GM21717 (cell line): ENCODE measurements around the gene SLC25A47.
"Not testable (repeated sequence)": the region's sequence is repeated elsewhere in the genome, so short reads cannot be mapped to it uniquely, and the experiment has no call there.

Source experiments
- ATAC-seq: cut with Tn5 transposase; IDR thresholded peaks from one replicate; pipeline ENCODE4 v1.9.1; 2021; ENCODE audit warnings: mild to moderate bottlenecking, moderate library complexity; ENCODE audit not compliant: unreplicated experiment

The SLC25A47 gene

DNA sequence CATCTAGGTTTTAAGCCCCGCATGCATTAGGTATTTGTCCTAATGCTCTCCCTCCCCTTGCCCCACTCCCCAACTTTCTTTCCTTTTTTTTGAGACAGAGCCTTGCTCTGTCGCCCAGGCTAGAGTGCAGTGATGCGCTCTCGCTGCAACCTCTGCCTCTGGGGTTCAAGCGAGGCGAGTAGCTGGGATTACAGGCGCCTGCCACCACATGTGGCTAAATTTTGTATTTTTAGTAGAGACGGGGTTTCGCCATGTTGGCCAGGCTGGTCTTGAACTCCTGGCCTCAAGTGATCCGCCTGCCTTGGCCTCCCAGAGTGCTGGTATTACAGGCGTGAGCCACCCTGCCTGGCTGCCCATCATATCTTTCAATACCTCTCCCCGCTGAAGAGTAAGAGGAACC, 19.7 kb downstream of the SLC25A47 start:
- not testable (repeated sequence) for ATAC-seq

DNA sequence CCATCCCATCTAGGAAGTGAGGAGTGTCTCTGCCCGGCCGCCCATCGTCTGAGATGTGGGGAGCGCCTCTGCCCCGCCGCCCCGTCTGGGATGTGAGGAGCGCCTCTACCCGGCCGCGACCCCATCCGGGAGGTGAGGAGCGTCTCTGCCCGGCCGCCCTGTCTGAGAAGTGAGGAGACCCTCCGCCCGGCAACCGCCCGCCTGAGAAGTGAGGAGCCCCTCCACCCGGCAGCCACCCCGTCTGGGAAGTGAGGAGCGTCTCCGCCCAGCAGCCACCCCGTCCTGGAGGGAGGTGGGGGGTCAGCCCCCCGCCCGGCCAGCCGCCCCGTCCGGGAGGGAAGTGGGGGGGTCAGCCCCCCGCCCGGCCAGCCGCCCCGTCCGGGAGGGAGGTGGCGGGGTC, 21.5 kb downstream of the SLC25A47 start:
- ATAC-seq: not testable (repeated sequence)

DNA sequence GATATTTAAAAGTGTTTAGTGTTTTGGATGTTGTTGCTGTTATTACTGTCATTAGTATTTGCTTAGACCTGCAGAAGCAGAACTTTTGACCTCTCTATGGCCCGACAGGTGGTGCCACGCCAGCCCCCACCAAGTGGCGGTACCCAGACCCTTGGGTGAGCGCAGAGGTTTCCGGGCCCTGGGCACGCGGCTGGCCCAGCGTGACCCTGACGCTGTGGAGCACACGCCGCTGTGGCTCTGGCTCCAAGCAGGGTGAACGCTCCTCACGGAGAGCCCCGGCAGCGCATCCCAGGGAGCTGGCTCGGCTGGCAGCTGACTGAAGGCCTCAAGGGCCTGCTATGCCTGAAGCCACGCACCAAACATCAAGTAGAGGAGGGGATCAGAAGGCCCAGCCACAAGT, 22.6 kb downstream of the SLC25A47 start:
- ATAC-seq: no peak

DNA sequence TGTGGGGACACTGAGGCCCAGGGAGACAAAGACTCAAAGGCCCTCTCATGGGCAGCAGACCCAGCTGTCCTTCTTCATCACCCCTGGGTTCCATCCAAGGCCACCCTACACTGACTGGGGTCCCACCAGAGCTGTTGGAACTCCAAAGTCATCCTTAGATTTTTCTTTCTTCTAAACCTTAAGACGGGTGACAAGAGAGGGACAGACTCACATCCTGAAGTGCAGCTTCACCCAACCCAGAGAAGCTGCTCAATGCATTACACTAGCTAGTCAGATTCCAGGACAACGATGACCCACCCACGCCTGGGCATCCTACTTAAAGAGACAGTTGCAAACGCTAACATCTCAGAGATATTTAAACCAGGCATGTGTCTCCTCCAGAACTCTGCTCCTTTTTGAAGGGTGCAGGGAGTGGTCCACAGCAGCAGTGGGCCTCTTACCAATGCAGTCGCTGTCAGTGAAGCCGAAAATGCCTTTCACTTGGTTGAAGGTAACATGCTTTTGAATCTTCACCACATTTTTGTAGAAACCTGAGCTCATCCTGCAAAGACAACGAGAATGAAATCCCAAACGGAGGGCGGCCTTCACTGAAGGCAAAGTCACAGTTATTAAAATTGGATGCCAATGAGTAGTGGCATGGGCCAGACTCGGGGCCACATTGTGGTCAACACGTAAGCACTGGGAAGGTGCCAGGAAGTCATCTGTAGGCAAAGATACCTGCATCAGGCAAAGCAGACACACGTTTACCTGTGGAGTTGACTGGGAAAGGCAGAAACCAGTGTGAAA, 23.4 kb downstream of the SLC25A47 start:
- ATAC-seq: no peak

DNA sequence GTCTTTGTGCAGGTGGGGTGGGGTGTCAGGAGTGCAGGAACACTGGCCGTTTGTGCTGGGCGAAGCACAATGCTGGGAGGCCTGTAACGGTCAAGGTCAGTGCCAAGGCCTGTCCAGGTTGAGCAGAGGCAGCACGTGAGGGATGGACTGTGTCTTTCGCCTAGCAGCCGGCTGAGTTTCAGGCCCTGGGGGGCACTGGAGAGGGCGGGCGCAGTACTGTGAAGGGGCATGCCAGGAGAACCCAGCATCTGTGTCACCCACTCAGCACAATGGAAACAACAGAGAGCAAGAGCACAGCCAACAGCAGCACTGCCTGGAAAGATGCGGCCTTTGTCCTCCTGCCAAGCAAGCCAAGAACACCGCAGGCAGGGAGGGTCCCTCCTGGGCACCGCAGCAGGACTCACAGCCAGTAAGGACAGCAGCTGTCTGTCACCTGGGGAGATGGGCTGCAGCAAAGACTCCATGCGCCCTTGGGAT, 25.2 kb downstream of the SLC25A47 start:
- ATAC-seq: no peak

DNA sequence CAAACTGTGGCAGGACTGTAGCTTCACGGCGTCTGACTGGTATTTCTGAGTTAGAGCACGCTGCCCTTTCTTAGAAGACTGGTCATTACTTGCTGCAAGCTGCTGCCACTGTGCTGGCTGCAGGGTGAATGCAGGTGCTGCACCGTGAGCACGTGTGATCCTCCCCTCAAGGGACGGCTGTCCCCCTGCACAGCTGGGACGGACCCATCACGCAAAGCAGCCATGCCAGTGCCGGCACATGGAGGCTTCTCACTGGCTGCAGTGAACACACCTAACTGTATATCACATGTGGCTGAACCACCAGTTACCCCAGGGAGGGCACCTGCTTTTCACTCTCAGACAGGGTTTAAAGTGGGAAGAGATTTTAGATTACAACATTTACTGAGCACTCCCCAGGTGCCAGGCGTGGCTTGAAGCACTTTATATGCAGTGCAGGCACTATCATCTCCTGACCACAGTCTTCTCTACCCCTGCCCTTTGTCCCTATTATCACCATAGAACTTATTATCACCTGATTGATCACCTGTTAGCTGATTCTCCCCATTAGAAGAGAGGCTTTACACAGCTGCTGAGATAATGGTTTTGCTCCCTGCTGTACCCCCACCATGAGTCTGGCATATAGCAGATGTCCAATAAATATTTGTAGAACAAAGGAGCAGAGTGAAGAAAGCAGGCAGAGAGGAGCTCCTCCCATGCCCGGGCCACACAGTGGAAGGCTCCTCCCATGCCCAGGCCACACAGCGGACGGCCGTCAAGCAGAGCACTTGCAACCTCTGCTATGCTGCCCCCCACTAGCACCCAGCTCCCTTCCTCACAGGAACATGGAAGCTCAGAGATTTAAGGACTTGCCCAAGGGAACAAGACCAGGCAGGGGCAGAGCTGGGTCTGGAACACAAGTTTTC, 25.9 kb downstream of the SLC25A47 start:
- ATAC-seq: no peak

DNA sequence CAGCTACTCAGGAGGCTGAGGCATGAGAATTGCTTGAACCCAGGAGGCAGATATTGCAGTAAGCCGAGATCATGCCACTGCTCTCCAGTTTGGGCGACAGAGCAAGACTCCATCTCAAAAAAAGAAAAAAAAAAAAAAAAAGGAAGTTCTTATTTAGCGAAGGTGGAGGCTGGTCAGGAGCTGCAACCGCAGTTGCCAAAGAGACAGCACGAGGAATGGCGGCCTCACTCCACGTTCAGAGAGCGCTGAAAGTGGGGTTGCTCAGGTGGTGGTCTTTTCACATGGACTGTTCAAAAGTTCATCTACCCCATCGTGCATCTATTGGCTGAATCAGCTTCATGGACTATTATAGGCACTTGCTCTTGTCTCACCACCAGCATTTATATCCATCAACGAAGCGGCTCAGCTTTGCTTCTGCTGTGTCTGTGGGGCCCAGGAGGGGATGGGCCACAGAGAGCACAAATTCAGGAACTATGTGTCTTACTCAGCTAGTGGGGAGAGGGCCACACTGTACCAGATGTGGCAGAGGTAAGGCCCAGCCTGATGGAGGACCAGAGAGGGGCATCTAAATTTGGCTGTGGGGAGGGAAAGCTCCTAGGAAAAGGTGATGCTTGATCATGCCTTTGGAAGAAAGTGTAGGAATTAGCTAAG, 27.3 kb downstream of the SLC25A47 start:
- no peak for ATAC-seq

DNA sequence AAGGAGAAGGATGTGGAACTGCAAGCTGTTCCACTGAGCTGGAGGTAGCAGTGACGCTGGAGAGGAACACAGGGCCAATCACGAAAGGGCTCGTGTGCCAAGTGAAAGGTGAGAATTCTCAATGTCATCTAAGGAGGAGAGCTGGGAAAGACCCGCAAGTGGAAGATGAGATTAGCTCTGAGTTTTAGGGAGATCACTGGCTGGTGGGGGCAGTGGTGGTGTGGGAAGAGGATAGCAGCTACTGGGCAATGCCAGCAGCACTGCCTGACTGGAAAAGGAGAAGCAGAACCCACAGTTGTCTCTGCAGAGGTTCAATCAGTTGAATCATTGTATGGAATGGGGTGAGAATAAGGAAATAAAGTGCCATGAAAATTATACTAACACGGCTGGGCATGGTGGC, 27.8 kb downstream of the SLC25A47 start:
- no peak for ATAC-seq

DNA sequence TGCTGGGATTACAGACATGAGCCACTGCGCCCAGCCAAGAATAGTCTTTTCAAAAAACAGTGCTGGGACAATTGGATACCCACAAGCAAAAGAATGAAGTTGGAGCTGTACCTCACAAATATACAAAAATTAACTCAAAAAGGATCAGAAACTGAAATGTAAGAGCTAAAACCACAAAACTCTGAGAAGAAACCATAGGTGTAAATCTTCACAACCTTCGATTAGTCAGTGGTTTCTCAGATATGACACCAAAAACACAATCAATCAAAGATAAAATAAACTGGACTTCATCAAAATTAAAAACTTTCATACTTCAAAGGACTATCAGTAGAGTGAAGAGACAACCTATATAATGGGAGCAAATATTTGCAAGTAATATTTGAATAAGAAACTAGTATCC, 35.3 kb downstream of the SLC25A47 start:
- ATAC-seq: no peak

DNA sequence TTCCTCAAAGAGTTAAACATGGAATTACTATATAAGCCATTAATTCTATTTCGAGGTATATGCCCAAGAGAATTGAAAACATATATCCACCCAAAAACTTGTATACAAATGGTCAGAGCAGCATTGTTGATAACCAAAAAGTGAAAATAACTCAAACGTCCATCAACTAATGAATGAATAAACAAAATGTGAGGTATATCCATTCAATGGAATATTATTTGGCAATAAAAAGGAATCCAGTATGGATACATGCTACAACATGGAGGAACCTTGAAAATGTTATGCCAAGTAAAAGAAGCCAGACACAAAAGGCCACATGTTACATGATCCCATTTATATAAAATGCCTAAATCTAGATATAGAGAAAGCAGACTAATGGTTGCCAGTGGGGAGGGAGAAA, 36.0 kb downstream of the SLC25A47 start:
- ATAC-seq: no peak

DNA sequence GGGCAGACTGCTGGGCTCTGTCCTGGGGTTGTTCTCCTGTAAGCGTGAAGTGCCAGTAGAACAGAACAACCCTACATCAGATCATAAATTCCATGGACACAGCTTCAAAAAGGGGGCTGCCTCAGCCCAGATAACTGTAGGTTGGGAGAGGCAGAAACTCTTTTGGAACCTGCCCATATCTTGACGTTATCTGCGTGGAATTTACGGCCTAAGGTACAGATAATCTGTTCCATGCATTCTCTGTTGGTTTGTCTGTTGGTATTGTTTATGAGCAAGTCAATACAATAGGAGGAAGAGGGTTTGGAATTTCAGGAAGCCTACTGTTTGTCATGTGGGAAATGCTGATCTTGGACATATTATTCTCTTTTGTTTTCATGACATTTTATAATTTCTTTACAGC, 36.7 kb downstream of the SLC25A47 start:
- ATAC-seq: no peak

DNA sequence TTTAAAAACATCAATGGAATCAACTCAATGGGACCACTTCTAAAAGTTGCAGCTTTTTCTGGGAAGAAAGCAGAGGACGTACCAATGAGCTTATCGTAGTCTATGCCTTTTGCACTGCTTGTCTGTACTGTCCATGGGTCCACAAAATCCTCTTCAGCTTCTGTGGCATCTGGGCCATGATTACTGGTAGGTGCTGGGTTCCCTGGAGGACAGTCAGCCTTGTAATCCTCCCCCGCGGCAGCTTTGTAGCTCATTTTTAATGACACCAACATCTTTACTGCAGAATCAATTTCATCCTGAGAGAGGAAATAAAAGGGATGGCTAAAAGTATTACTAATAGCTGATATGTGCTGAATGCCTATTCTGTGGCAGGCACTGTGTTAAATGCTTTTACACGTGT, 38.5 kb downstream of the SLC25A47 start:
- ATAC-seq: no peak

DNA sequence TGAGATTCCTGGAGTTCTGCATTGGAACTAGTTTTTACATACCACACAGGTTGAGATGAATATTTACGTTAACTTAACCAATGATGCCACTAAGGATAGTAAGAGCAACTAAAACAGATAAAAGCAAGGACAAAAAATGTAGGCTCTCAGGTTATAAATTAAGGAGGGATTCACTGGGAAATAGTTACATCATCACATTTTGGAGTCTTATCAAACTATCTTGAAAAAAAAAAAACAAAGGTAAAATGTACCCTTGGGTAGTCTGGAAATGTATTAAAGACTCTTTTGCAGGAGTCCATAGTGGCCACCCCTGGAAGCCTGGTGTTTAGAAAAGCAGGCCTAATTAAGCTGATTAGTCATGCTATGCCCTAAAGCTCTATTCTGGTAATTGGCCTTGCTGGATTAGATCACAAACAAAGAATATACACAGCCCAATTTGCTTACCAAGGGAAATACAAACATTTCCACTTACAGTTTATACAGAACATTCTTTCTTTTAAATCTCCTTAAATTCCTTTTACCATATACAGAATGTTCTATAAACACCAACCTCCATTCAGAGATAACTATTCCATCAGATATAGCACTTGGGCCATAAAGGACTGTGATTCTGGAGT, 39.3 kb downstream of the SLC25A47 start:
- ATAC-seq: no peak

DNA sequence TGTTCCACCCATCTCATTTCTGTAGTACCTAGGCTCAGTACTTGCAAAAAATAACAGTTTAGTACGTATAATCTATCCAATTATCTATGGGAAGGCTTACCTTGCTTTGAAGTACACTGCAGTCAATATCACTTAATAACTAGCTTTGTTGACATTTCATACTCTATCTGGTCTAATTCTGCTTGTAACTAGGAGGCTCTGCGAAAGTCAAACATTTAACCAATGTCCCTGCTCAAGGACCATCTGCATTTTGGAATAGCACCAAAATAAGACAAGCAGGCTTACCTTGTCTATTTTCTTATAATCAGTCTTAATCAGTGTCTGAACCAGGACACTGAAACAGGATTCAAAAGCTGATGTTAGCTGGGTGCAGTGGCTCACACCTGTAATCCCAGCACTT, 39.9 kb downstream of the SLC25A47 start:
- ATAC-seq: no peak

DNA sequence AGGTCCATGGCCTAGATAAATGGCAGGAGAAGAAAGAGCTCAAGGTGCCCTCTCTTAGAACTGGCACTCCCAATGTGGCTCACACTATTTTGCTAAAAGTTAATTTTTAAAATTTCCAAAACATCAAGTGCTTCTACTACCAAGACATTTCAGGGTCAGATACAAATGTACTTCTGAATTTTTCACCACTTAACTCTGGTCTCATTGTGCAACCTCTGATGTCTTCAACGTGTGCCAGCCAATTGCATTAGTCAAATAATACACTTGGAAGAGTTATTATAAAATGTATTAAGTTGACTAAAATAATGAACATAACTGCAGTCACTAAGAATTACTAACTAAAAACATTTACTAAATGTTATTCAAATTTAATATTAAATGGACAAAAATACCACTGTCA, 41.3 kb downstream of the SLC25A47 start:
- ATAC-seq: no peak

DNA sequence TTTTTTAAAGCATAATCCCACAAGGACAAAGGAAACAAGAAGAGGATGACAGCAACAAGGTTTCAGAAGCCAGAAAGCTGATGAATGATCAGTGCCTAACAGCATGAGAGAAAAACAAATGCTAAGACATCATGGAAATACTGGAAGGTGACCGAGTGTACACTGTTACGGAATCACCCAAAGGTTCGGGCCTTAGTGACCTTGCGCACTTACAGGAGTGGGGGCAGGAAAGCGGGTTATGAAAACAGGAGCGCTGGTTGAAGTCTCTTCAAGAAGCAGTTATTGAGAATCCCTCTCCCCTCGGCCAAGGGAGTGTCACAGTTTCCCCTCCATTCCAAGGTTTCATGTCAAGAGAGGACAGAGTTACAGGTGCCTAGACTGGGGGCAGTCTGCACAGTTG, 42.6 kb downstream of the SLC25A47 start:
- ATAC-seq: no peak

DNA sequence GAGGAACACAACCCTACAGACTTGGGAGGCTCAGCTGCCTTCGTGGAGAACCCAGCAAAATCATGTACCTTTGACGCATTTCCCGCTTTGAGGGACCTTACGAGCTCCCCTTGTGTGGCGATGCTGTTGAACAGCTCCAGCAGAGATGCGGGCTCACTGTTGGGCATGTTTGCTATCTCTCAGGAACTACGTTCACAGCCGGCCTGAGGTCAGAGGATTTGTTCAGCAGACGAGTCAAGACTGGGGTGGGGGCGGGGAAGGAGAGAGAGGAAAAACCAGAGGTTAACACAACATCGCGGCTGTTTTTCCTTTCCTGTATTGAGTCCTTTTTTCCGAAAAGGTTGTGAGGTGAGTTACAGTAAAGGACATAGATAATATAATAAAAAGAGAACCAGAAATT, 45.9 kb downstream of the SLC25A47 start:
- no peak for ATAC-seq

DNA sequence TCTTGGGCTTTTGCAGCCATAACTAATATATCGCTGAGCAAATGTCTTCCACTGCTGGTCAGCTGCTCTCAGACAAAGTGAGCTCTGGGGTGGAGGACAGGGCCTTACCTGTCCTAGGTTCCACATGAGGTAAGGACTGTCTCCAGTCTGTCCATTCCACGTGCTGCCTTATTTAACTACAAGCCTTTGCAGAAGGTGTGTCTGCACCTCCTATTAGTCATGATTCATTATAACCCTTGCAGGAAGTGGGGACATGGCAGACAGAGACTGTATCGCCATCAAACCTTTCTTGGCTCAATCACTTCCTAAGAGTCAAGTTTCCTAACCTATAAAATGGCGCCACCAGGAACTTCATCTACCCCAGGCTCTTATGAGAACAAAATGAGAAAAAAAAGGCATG, 46.9 kb downstream of the SLC25A47 start:
- no peak for ATAC-seq

DNA sequence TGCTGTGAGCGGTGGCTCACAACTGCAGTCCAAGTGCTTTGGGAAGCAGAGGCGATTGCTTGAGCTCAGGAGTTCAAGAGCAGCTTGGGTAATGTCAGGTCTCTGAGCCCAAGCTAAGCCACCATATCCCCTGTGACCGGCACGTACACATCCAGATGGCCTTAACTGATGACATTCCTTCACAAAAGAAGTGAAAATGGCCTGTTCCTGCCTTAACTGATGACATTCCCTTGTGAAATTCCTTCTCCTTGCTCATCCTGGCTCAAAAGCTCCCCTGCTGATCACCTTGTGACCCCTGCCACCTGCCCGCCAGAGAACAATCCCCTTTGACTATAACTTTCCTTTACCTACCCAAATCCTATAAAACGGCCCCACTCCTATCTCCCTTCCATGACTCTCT, 48.6 kb downstream of the SLC25A47 start:
- no peak for ATAC-seq

DNA sequence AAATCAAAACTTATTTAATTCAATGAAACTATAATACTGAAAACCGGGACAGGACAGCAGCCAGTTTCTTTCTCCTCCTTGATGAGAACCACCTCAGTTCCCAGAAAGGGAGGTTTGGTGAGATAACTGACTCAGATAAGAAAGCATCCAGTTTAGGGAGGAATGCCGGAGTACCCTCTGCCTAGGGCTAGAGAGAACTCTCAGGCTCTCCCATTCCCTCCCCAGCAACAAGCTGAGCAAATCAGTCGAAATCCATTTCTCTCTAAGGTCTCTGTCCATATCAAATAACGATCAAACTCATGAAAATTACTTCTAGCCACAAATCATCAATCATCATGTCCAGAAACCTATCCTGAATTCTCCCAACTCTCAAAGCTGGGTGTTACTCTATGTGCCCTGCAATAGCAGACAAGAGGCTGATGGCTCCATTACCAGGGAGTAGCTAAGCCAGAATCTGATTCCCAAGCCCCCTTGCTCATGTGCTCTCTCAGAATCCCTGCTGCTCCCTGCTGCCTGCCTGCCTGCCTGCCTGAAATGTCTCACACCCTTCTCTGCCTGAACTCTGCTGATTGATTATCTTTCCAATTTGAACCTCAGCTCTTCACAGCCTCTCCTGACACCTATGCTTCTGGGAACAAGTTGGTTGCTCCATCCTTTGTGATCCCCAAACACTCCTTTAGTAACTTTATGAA, 49.4 kb downstream of the SLC25A47 start:
- ATAC-seq: no peak

DNA sequence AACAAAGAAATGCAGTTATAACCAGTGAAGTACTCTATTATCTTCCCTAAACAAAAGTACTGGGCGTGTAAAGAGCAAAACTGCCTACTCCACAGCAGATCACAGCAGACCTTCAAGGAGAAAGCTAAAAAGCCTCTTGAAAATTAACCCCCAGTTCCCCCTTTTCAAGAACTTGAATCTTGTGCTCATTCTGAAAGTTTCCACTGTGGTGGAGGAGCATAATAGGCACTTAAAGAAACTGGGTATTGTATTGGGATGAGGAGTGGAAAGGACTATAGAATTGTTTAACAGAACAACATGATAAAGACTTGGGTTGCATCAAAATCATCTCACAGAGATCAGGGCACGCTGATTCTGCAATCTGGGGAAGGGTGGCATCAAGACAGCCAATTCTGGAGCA, 51.1 kb downstream of the SLC25A47 start:
- ATAC-seq: no peak
